T47D (cell line): ENCODE data around the gene EDEM2.
"Not testable (repeated sequence)": the region's sequence is repeated elsewhere in the genome, so short reads cannot be mapped to it uniquely, and the experiment has no call there.

Source experiments
- DNase-seq, 2 experiments: peaks; one replicate each; pipeline versions ENCODE4 v3.0.0 to v3.0.0-alpha.2; 2011 to 2012; ENCODE audit warnings: low read depth in 1 of 2, low spot score in 1 of 2
- JUND ChIP-seq: IDR thresholded peaks from 2 replicates; pipeline ENCODE4 v1.6.1; 2012; ENCODE audit warnings: low read depth
- in situ Hi-C: cut with HindIII; loops from 2 replicates; pipeline ENCODE4 v1.10.0; 2016; ENCODE audit warnings: low sequenced_read_pairs, low pct_unique_long_range_greater_than_20kb

EDEM2 gene

GRCh38 chr20:35146920-35147574, at the start of gene EDEM2:
Gene EDEM2, minus strand, starts transcription at chr20:35147336. Its CDS starts 78 bp downstream, at chr20:35147258.
- in situ Hi-C loops = no loop called here
- TF ChIP-seq JUND = no peak

GRCh38 chr20:35196313-35196712, 49.2 kb upstream of the EDEM2 start:
- DNase-seq = no peak
- in situ Hi-C loops = no loop called here
- TF ChIP-seq JUND = no peak

More at GRCh38 chr20:35146920-35147574, at the start of gene EDEM2:
- DNase-seq = peak; percentile 97 to 98

- not testable (repeated sequence) for DNase-seq
Measured at GRCh38 chr20:35193031-35193791, 46.1 kb upstream of the EDEM2 start.

DNA sequence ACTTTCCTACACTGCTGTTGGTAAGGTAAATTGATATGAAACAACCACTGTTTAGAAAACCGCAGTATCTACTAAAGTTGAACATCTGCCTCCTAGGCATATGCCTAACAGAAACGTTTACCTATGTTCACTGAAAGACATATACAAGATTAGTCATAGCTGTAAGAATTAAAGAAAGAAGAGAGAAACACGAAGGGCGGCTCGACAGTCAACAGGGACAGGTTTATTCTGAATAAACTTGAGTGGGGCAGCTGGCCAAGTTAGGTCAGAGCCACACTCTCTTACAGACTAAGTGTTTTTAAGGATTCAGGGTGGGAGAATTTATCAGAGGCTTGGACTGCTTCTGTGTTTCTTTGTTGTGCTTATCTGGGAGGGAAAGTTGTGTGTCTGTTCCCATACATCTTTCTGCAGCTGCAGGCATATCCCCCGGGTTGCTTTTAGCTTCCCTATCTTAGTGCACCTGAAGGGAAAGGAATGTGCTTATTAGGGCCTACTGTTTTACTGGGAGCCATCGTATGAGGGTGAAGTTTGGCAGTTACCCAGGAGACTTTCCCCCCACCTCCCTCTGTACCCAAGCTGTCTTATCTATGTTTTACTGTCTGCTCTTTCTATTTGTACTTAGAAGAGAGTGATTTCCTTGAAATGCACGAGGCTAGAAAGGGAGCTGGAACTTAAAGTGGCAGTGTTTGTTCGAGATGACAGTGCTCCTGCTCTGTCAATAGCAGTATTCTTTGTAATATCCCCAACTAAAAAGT, 45.2 kb upstream of the EDEM2 start:
- DNase-seq = peak in 1 of 2 experiments; percentile 32
- in situ Hi-C loops = no loop called here
- no peak for TF ChIP-seq JUND

More at GRCh38 chr20:35193031-35193791, 46.1 kb upstream of the EDEM2 start:
- in situ Hi-C loops = not testable (repeated sequence)

- no peak for DNase-seq
- no peak for TF ChIP-seq JUND
- in situ Hi-C loops = no loop called here
Measured at GRCh38 chr20:35191419-35192117, 44.4 kb upstream of the EDEM2 start.

DNA sequence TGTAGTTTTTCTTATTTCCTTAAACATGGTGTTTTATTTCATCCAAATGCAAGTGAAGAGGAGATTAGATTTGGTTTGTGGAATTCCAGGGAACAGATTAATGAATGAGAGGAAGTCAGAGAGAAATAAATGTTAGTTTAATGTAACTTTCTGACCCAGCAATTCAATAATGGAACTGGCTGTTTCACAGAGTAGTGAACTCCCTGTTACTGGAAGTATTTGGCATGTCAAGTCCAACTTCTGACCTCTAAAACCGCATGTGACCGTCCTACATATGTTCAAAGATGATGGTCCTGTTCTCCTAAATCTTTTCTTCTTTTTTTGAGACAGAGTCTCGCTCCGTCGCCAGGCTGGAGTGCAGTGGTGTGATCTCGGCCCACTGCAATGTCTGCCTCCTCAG, 43.4 kb upstream of the EDEM2 start:
- in situ Hi-C loops = no loop called here
- no peak for DNase-seq
- no peak for TF ChIP-seq JUND

DNA sequence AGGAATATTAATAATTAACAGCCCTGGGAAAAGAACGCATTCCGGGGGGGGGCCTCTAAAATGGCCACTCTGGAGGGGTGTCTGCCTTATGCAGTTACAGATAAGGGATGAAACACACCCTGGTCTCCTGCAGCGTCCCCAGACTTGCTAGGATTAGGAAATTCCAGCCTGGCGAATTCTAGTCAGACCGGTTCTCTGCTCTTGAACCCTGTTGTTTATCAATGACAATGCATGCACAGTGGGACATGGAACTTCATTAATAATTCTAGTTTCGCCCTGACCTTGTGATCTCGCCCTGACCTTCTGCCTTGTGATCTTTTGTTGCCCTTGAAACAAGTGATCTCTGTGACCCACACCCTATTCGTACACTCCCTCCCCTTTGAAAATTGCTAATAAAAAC, 42.1 kb upstream of the EDEM2 start:
- in situ Hi-C loops = not testable (repeated sequence)
- DNase-seq = peak in 1 of 2 experiments; percentile 19

DNA sequence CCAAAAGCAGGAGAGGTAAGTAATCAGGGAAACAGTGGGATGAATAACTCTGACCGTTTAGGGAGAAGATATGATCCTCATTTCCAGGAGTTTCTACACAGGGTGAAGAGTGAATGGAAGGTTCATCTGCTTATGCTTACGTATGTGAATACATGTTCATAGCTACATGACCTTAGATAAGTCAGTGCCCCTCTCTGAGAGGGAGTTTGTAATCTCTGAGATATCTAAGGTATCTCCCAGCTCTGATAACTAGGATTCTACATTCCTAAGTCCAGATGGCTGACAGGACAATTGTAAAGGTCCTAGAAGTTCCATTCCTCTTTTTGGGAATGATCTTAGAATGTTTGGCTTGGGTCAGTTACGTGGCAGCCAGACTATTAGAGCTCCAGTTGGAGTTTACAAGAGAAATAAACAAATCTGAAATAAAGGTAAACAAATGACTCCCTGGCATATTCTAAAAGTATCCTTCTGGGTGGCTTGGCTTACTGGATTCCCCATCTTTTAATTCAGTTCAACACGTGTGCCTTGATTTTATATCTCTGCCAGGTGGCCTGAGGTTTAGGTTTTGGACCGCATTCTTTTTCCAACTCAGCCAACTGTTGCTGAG, 40.6 kb upstream of the EDEM2 start:
- in situ Hi-C loops = no loop called here
- no peak for DNase-seq
- no peak for TF ChIP-seq JUND

DNA sequence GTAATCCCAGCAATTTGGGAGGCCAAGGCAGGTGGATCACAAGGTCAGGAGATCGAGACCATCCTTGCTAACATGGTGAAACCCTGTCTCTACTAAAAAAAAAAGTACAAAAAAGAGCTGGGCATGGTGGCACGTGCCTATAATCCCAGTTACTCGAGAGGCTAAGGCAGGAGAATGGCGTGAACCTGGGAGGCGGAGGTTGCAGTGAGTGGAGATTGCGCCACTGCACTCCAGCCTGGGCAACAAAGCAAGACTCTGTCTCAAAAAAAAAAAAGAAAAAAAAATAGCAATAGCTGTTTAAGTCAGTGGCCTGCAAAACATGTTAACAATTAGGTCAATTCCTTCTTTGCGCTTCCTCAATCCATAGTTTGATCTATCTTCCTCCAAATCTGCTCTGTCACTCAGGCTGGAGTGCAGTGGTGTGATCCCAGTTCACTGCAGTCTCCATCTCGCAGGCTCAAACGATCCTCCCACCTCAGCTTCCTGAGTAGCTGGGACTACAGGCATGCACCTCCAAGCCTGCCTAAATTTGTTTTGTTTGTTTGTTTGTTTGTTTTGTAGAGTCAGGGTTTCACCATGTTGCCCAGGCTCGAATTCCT, 39.7 kb upstream of the EDEM2 start:
- DNase-seq, in situ Hi-C loops: not testable (repeated sequence)

DNA sequence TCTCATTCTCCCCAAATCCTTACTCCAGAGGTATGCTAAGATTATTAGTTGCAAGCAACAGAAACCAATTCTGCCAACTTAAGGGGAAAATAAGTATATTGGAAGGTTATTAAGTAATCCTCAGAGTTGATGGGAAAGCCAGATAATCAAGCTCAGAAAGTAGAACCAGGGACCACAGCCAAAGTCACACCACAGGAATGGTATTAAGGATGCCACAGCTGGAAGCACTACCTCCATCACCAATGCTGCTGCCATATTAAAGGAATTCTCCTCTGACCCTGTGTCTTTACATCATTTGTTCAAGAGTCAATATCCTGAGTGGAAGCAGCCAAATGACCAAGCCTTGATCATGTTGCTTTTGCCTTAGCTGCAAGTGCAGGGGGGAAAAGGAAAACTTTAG, 34.6 kb upstream of the EDEM2 start:
- in situ Hi-C loops = no loop called here
- DNase-seq = no peak
- TF ChIP-seq JUND = no peak

- no peak for TF ChIP-seq JUND
- in situ Hi-C loops = no loop called here
- no peak for DNase-seq
Measured at GRCh38 chr20:35180266-35180665, 33.1 kb upstream of the EDEM2 start.
